ENCODE data around the gene RELN.

RELN gene

DNA sequence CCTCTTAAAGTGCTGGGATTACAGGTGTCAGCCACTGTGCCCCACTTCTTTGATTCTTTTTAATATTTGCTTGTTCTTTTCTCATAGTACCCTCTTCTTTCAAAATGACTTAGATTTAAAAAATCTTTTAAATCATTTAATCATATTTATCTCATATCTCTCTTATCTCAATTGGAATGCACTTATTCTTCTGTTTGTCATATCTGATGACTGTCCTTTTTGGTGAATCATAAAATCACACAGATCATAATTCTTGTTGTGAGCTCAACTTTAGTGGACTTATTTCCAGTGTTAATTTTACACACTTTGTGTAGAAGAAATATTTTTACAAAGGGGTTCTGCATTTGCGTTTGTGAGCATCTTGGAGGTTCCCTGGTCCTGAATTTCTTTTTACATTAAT, 323.1 kb downstream of the RELN start:
- H3K36me3 ChIP-seq (ENCODE audit: control insufficient read depth, insufficient read depth, low read length) = no peaks in the 10 kb centered on the region
- H3K4me3 ChIP-seq (ENCODE audit: low read length) = no peak overlapping the region
- no peaks in the 10 kb centered on the region for H3K9me3 ChIP-seq (ENCODE audit: control insufficient read depth, low read length)
- no peaks in the 10 kb centered on the region for H3K4me1 ChIP-seq (ENCODE audit: control insufficient read depth, insufficient read depth, low read length)
- no peak overlapping the region for H3K9ac ChIP-seq (ENCODE audit: low read length)
- no peaks in the 10 kb centered on the region for H3K27me3 ChIP-seq (ENCODE audit: control insufficient read depth, insufficient read depth, low read length)

DNA sequence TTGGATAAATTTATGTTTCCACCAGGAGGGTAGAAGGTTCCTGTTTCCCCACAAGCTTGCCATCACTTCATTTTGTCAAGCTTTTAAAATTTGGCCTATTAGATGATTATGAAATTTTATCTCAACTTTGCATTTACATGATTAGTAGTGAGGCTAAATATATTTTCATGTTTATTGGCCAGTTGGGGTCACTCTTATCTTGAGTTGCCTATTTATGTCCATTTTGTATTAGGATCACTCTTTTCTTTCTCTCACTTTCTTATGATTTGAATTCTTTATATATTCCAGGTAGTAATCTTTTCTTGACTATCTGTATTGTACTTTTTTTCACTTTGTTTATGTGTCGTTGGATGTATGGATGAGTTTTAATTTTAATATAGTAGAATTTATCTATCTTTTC, 324.9 kb downstream of the RELN start:
- no peaks in the 10 kb centered on the region for H3K4me1 ChIP-seq (ENCODE audit: control insufficient read depth, insufficient read depth, low read length)
- no peak overlapping the region for H3K4me3 ChIP-seq (ENCODE audit: low read length)
- H3K9ac ChIP-seq (ENCODE audit: low read length) = no peak overlapping the region
- no peaks in the 10 kb centered on the region for H3K36me3 ChIP-seq (ENCODE audit: control insufficient read depth, insufficient read depth, low read length)
- H3K9me3 ChIP-seq (ENCODE audit: control insufficient read depth, low read length) = no peaks in the 10 kb centered on the region
- no peaks in the 10 kb centered on the region for H3K27me3 ChIP-seq (ENCODE audit: control insufficient read depth, insufficient read depth, low read length)

DNA sequence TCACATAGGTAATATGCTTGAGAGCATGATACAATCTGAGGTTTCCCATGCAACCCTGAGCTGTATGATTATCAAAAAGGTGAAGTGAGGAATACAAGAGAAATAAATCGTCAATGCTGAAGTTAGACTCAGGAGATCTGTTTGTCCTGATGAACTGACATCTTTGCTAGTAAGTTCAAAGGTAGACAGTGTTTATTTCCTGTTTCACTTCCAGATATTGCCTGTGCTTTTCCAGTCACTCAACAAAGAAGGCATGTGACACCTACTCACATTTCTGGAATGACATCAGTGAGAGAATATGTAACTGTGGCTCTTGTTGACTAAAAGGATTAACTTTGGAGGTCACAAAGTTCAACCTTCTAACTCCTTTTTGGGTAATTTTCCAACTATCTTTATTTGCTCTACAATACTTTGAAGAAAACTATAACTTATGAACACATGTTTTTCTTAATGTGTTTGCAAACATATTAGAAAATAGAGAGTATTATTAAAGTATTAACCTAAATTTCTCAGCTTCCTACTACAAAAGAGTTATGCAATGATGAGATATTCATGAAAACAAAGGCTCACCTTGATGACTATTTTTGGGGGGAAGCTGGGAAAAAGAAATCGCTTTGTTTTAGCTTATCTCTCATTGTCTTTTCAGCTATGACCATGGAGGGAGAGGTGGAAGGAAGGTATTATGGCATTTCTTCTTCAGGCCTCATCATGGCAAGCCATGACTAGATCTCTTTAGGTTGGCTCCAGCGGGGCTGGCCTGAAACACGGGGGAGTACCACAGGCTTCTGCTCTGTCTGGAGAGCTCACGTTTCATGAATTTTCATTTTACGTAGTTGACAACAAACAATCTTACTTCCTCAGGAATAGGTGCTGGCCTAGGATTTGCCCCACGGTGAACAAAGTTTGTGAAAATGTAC, 328.7 kb downstream of the RELN start:
- H3K4me3 ChIP-seq (ENCODE audit: low read length) = no peak overlapping the region
- no peaks in the 10 kb centered on the region for H3K4me1 ChIP-seq (ENCODE audit: control insufficient read depth, insufficient read depth, low read length)
- H3K27me3 ChIP-seq (ENCODE audit: control insufficient read depth, insufficient read depth, low read length) = no peaks in the 10 kb centered on the region
- no peaks in the 10 kb centered on the region for H3K36me3 ChIP-seq (ENCODE audit: control insufficient read depth, insufficient read depth, low read length)
- no peaks in the 10 kb centered on the region for H3K9me3 ChIP-seq (ENCODE audit: control insufficient read depth, low read length)
- H3K9ac ChIP-seq (ENCODE audit: low read length) = no peak overlapping the region

DNA sequence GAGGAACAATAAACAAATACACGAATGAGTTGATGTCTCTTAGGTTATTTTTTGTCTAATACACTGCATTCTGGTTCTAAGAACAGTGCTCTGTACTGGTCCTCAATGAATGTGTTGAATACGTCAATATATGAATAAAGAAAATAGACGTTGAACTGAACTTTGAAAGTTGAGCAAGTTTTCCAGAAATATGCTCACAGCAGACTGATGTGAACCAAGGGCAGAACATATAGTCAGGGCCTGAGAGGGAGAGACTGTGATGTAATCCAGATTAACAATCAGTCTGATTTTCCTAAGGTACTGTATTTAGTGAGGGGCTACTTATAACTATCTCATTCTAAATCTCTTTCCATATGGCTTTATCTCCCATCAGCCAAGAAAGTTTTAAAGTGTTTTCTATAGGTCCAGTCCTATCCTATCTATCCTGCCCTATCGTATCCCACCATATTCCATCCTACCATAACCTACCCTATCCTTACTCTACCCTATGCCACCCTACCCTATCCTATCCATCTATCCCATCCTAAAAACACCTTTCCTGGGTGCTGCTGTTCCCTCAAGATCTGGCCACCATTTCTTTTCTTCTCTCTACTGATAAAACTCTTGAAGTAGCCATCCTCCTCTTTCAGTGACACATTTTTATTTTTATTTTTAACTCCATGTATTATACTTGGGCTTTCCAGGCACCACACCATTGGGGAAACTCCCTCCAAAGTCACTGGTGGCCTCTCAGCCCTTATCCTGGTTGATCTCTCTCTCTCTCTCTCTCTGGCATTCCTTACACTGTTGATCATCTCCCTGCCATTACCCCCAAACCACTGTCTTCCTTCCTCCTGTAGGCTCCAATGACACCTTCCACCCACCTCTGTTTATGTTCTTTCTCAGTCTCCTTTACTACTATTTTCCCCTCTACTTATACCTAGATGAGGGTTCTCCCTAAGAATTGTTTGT, 331.1 kb downstream of the RELN start:
- Histone ChIP-seq H3K36me3 (ENCODE audit: control insufficient read depth, insufficient read depth, low read length) (no peaks in the 10 kb centered on the region), H3K27me3 (ENCODE audit: control insufficient read depth, insufficient read depth, low read length) (no peaks in the 10 kb centered on the region), H3K9me3 (ENCODE audit: control insufficient read depth, low read length) (no peaks in the 10 kb centered on the region), H3K4me1 (ENCODE audit: control insufficient read depth, insufficient read depth, low read length) (no peaks in the 10 kb centered on the region), H3K9ac (ENCODE audit: low read length) (no peak overlapping the region), H3K4me3 (ENCODE audit: low read length) (no peak overlapping the region)

DNA sequence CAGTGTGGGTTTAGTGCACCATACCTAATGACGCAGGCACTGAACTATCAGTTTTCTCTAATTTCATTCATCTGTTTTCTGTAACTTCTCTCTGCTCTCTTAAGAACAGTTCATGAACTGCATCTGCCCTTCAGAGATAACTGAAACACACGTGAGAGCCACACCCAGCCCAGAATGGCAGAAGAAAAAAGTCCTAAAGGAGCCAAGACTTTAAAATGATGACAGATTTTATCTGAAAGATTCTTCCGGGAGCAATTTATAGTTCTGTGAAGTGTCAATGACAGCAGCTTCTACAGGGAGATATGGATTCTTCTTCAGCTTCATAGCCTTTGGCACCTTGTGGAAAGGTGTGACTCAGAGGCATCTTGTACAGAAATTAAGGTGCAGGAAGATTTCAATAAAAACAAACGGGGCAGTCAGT, 332.0 kb downstream of the RELN start:
- Histone ChIP-seq H3K9me3 (ENCODE audit: control insufficient read depth, low read length) (no peaks in the 10 kb centered on the region), H3K4me1 (ENCODE audit: control insufficient read depth, insufficient read depth, low read length) (no peaks in the 10 kb centered on the region), H3K9ac (ENCODE audit: low read length) (no peak overlapping the region), H3K36me3 (ENCODE audit: control insufficient read depth, insufficient read depth, low read length) (no peaks in the 10 kb centered on the region), H3K4me3 (ENCODE audit: low read length) (no peak overlapping the region), H3K27me3 (ENCODE audit: control insufficient read depth, insufficient read depth, low read length) (no peaks in the 10 kb centered on the region)

DNA sequence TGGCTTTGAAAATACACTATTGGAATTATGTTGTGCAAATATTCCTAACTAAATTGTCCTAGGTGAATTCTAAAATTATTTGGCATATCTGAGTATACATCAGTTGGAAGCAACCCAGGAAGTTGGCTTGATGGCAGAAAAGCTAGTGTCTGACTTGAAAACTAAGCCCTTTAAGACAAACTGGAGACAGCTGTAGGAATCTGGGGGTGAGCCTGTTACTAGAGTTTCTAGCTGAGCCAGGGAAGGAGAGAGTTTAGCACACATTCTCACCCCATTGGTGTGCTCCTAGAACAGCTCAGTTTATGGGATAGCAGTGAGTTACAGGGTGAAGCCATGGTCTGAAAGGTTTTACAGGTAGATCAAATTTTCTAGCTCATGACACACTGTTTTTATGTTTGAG, 333.2 kb downstream of the RELN start:
- no peaks in the 10 kb centered on the region for H3K4me1 ChIP-seq (ENCODE audit: control insufficient read depth, insufficient read depth, low read length)
- no peak overlapping the region for H3K9ac ChIP-seq (ENCODE audit: low read length)
- H3K27me3 ChIP-seq (ENCODE audit: control insufficient read depth, insufficient read depth, low read length) = no peaks in the 10 kb centered on the region
- no peak overlapping the region for H3K4me3 ChIP-seq (ENCODE audit: low read length)
- no peaks in the 10 kb centered on the region for H3K9me3 ChIP-seq (ENCODE audit: control insufficient read depth, low read length)
- H3K36me3 ChIP-seq (ENCODE audit: control insufficient read depth, insufficient read depth, low read length) = no peaks in the 10 kb centered on the region

DNA sequence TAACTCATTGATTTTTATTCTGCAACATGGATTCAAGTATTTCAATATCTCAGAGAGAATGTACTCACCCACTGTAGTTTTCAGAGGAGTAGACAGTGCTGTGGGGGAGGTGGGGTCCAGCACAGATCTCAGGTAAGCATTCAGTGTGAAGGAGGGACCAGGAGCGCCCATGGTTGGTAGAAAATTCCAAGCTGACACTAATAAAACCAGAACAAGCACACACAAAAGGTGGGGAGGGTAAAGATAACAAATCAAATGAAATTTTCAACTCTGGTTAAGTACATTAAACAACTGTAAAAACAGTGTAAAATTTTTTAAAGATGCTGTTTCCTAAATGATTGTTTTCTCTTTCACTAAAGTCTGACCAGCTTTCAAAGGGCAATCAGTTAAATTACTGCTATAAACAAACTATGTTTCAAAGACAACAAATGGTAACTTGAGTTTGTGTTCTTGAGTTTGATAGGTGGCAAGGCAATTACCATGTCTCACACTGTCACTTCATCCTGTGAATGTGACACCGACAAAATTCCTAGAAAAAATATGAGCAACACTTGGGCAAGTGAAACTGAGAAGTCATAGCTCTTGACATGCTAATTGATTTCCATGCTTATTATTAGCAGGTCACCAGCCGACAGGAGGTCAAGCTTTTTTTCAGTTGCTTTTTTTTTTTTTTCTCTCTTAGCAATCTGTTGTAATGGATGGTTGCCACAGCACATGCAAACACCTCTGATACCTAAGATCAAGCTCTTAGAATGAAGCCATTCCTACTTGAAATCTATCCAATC, 337.7 kb downstream of the RELN start:
- Histone ChIP-seq H3K9me3 (ENCODE audit: control insufficient read depth, low read length) (no peaks in the 10 kb centered on the region), H3K9ac (ENCODE audit: low read length) (no peak overlapping the region), H3K36me3 (ENCODE audit: control insufficient read depth, insufficient read depth, low read length) (no peaks in the 10 kb centered on the region), H3K4me1 (ENCODE audit: control insufficient read depth, insufficient read depth, low read length) (no peaks in the 10 kb centered on the region), H3K27me3 (ENCODE audit: control insufficient read depth, insufficient read depth, low read length) (no peaks in the 10 kb centered on the region), H3K4me3 (ENCODE audit: low read length) (no peak overlapping the region)

DNA sequence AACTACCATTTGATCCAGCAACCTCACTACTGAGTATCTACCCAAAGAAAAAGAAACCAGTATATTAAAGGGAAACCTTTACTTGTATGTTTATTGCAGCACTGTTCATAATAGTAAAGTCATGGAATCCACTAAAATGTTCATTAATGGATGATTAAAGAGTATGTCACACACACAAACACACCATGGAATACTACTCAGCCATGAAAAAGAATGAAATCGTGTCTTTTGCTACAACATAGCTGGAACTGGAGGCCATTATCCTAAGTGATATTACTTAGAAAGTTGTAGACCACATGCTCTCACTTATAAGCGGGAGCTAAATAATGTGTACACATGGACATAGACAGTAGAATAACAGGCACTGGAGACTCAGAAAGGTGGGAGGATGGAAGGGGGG, 340.4 kb downstream of the RELN start:
- H3K9me3 ChIP-seq (ENCODE audit: control insufficient read depth, low read length) = no peaks in the 10 kb centered on the region
- no peaks in the 10 kb centered on the region for H3K4me1 ChIP-seq (ENCODE audit: control insufficient read depth, insufficient read depth, low read length)
- H3K36me3 ChIP-seq (ENCODE audit: control insufficient read depth, insufficient read depth, low read length) = no peaks in the 10 kb centered on the region
- no peak overlapping the region for H3K4me3 ChIP-seq (ENCODE audit: low read length)
- no peaks in the 10 kb centered on the region for H3K27me3 ChIP-seq (ENCODE audit: control insufficient read depth, insufficient read depth, low read length)
- H3K9ac ChIP-seq (ENCODE audit: low read length) = no peak overlapping the region

DNA sequence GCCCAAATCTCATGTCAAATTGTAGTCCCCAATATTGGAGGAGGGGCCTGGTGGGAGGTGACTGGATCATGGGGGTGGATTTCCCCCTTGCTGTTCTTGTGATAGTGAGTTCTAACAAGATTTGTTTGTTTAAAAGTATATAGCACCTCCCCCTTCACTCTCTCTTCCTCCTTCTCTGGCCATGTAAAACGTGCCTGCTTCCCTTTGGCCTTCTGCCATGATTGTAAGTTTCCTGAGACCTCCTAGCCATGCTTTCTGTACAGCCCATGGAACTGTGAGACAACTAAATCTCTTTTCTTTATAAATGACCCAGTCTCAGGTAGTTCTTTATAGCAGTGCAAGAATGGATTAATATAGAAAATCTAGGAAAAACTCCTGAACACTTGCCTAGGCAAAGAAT, 341.3 kb downstream of the RELN start:
- Histone ChIP-seq H3K36me3 (ENCODE audit: control insufficient read depth, insufficient read depth, low read length) (no peaks in the 10 kb centered on the region), H3K9ac (ENCODE audit: low read length) (no peak overlapping the region), H3K9me3 (ENCODE audit: control insufficient read depth, low read length) (no peaks in the 10 kb centered on the region), H3K4me1 (ENCODE audit: control insufficient read depth, insufficient read depth, low read length) (no peaks in the 10 kb centered on the region), H3K27me3 (ENCODE audit: control insufficient read depth, insufficient read depth, low read length) (no peaks in the 10 kb centered on the region), H3K4me3 (ENCODE audit: low read length) (no peak overlapping the region)

DNA sequence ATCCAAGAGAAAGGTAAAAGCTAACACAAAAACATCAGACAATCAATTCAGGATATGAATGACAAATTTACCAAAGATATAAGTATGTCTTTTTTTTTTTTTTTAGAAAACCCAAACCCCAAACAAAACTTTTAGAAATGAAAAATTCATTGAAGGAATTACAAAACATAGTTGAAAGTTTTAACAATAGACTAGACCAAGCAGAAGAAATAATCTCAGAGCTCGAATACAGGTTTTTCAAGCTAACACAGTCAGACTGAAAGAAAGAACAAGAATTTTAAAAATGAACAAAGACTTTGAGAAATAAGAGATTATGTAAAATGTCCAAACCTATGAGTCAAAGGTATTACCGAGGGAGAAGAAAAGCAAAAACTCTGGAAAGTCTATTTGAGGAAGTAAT, 345.1 kb downstream of the RELN start:
- no peak overlapping the region for H3K4me3 ChIP-seq (ENCODE audit: low read length)
- H3K9ac ChIP-seq (ENCODE audit: low read length) = no peak overlapping the region
- no peaks in the 10 kb centered on the region for H3K36me3 ChIP-seq (ENCODE audit: control insufficient read depth, insufficient read depth, low read length)
- no peaks in the 10 kb centered on the region for H3K4me1 ChIP-seq (ENCODE audit: control insufficient read depth, insufficient read depth, low read length)
- no peaks in the 10 kb centered on the region for H3K9me3 ChIP-seq (ENCODE audit: control insufficient read depth, low read length)
- H3K27me3 ChIP-seq (ENCODE audit: control insufficient read depth, insufficient read depth, low read length) = no peaks in the 10 kb centered on the region

DNA sequence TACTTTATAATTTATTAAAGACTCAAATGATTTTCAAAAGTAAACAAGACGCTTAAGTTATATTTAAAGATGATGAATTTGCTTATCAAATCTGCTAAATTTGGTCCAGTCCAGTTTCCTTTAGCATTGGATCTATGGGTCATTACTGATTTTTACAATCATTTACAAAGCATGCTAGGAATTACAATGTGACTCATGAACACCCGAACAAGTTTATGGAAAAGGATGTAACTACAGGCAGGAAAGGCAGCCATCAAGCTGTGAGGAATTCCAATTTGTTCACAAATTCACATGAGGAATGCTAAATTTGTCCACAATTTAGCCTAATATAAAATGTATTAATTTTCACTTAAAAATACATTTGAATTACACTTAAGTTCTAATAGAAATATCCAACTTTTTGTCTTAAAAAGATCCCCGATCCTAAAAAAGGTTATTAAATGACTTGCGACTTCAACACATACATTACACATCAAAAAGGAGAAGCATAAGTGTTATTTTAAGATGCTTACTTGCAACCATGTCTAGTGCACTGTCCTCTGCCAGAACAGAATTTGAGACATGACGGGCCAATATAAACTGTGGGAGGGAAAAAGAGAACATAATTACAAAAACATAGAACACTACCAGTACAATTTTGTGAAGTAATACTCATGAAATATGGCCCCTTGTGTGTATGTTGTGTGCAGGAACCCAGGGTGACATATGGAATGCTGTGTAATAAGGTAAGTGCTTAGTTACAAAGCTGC, 349.3 kb downstream of the RELN start:
- Histone ChIP-seq H3K4me1 (ENCODE audit: control insufficient read depth, insufficient read depth, low read length) (no peaks in the 10 kb centered on the region), H3K9ac (ENCODE audit: low read length) (no peak overlapping the region), H3K4me3 (ENCODE audit: low read length) (no peak overlapping the region), H3K36me3 (ENCODE audit: control insufficient read depth, insufficient read depth, low read length) (no peaks in the 10 kb centered on the region), H3K9me3 (ENCODE audit: control insufficient read depth, low read length) (no peaks in the 10 kb centered on the region), H3K27me3 (ENCODE audit: control insufficient read depth, insufficient read depth, low read length) (no peaks in the 10 kb centered on the region)

Measured in mucosa of stomach (tissue), 1 donor.